Measurements from ENCODE around the gene UNC13D.
"Not testable (repeated sequence)": the region's sequence is repeated elsewhere in the genome, so short reads cannot be mapped to it uniquely, and the experiment has no call there.

The UNC13D gene

DNA sequence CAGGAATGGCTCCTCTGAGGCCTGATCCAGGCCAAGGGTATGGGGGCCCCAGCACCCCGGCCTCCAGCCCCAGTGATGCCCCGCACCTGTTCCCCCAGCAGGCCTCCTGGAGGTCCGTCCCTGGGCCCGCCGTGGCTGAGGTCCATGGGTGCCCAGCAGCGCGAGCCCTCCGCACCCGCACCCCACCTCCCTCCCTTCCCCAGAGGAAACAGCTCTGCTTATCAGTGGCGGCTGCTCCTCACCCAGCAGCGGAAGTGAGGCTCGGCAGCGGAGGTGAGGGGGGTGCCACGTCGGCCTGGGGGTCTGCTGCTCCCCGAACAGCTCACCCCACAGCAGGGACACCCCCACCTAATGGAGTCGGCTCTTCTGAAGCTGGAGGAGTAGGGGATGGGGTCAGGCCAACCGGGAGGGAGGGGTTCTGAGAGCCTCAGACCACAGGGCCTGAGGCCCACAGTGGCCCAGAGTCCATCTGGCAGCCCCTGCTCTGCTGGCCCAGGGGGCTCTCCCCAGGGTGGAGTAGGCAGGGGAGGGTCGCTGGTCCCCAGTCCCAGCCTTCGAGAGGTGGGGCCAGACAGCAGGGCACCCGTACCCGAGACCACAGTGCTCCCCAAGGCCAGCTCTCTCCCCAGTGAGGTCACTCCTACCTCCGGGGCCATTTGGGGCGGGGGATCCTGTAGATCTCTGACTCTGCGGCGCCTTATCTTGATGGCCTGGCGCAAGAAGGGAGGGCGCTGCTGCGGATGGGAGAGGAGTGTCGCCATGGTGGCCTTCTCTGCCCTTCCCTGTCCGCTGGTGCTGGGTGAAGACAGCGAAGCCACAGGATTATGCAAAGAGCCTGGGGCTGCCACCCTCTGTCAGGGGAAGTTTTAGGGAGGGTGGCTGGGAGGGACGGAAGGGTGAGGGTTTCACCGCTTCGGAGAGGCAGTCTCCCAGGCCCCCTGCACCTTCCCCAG lies at the start of gene UNC13D:
TSS of gene UNC13D (minus strand) at position 828 of the 953 bp plus-strand sequence. CDS start at position 761, 67 bp downstream.
- no peak for DNase-seq (ENCODE audit: low spot score)

DNA sequence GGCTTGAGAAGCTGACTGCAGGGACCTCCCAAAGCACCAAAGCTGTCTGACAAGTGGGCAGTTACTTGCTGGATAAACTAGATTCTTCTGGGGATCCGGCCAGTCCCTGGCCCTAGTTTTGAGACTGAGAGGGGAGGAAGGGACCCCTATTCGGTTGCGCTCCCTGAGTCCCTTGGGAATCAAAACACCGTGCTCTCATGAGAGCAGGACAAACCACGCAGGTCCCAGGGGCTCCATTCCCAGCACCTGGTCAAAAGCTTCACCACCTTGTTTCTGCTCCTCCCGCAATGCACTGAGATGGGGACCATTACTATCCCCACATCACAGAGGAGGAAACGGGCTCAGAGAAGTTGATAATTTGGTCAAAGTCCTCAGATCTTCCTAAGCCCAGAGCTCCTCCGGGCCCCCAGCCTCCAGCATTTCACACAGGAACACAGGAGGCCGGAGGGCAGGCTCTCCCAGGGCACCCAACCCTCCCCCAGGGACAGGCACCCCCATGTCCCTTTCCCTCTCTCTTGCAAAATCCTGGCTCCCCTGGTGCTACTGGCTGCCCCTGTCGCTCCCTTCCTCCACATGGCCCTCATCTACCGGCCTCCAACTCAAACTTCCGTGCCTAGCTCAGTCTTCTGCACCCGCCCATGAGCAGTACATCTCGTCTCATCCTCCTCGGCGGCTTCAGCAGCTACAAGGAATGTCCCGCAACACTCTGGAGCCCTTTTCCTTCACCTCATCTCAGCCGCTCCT lies 49.3 kb upstream of the UNC13D start:
- no peak for DNase-seq (ENCODE audit: low spot score)

DNA sequence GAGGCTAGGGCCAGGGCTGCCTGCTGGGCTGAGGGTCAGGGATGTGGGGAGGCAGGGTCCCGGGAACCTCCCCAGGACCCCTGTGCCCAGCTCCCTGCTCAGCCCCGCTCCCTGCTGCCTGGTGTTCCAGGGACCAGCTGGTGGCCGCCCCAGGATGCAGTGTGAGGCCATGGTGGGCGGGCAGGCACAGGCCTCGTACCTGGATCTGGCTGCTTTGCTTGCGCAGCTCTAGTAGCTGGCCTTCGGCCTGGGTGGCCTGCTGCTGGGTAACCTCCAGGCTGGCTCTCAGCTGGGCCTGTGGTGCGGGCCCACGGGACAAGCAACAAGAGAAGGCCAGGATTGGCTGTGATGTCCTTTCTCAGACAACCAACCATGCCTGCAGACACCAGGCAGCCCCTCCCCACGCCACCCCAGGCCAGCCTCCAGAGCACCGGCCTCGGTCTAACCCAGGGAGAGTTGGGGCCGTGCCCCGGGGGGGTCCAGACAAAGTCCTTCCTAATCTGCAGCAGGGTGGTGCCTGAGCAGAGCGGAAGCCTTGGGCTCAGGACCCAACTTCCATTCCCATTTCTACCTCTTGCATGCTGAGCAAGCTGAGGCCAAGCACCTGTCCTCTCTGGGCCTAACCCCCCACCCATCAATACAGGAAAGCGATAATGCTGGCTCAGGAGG lies 48.5 kb upstream of the UNC13D start:
- DNase-seq (ENCODE audit: low spot score), result no peak

DNA sequence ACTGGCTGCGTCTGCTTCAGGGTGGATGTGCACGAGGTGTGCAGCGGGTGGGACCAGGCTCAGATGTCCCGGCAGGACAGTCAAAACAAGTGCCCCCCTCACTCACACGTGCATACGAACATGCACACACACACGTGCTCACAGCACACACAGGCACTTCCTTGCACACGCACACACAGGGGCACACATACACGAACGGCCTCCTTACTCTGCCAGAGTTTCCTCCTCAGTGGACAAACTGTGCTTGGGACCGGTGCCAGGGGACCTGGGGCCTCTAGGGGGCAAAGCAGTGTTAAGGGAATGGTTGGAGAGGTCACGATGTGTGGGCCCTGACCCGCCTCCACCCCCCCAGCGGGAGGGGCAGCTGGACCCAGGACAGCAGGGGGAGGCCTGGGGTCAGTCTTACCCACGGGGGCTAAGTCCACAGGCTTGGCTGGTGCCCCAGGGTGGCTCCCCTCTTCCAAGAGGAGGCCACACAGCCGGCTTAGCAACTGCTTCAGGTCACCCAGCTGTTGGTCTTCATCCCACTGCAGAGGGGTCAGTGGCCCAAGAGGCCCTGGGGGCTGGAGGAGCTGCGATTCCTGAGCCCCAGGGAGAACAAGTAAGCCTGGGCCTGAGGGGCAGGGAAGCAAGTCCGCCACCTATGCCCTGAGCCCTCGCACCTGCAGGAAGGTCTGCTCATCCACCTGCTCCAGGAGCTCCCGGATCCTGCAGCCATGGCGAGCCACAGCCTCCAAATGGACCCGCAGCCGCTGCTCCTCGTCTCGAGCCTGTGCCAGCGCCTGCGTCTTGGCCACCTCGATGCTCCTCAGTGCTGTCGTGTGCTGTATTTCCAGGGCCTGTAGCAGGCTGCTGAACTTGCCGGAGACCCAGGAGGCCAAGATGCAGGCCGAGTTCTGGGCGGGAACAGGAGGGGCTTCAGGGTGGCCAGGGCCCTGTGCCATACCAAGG lies 47.7 kb upstream of the UNC13D start:
- no peak for DNase-seq (ENCODE audit: low spot score)

DNA sequence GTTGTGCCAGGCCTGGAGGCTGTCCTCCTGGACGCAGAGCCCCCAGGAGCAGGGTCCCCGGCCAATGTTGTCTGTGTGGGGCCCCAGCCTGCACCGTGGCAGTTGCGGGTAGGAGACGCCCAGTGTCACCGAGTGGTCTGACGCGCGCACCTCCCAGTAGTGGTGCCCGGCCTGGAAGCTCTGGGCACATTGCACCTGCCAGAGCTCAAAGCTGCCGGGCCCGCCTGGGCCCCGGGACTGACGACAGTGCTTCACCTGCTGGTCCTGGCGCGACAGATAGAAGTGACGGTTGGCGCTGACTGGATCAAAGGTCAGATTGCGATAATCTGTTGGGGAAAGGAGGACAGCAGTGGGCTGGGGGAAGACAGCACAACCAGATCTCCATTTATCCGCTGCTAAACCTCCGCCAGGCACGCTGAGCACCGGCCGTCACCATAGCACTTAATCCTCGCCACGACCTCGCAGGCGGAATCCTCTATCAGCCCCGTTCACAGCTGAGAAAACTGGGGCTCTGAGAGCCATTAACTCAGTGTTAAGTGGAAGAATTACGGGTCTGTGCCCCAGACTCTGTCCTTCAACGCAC lies 46.9 kb upstream of the UNC13D start:
- DNase-seq (ENCODE audit: low spot score), result no peak

DNA sequence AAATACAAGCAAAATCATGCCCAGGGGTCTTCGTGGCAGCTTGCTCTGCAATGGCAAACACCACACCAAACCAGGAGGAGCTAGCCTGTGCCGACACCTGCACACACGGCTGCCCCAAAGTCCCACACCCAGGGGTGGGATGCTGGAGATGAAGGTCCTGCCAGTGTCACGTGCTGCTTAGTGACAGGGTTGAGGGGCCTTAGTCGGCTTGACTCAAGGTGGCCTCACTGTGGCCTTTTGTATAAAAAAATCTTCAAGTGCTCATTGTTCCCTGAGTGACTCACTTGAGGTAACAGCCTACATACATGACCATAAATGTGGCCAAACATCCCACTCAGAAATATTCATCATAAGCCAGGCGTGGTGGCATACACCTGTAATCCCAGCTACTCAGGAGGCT lies 45.2 kb upstream of the UNC13D start:
- peak; percentile 31 for DNase-seq (ENCODE audit: low spot score)

DNA sequence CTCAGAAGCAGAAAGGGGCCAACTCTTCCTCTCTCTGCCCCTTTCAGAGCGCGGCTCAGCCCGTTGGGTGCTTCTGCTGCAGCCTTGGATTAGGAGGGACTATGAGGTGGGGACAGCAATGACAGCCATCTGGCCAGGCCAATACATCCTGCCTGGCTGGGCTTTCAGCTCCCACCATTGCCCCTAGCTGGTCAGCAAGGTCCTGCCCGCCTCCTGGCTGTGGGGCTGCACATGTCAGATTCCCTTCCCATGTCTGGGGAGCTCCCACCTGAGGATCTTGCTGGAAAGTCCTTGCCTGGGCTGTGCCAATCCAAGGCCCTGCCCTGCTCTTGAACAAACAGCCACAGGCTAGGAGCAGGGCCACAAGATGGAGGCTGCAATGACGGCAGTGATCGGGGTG lies 44.3 kb upstream of the UNC13D start:
- DNase-seq (ENCODE audit: low spot score), result no peak

DNA sequence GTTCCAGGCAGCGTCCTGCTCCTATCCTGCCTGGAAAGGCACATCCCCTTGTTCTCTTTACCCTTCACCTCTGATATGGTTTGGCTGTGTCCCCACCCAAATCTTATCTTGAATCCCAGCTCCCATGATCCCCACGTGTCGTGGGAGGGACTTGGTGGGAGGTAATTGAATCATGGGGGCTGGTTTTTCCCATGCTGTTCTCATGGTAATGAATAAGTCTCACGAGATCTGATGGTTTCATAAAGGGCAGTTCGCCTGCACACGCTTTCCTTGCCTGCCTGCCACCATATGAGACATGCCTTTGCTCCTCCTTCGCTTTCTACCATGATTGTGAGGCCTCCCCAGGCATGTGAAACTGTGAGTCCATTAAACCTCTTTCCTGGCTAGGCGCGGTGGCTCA lies 41.7 kb upstream of the UNC13D start:
- not testable (repeated sequence) for DNase-seq (ENCODE audit: low spot score)

DNA sequence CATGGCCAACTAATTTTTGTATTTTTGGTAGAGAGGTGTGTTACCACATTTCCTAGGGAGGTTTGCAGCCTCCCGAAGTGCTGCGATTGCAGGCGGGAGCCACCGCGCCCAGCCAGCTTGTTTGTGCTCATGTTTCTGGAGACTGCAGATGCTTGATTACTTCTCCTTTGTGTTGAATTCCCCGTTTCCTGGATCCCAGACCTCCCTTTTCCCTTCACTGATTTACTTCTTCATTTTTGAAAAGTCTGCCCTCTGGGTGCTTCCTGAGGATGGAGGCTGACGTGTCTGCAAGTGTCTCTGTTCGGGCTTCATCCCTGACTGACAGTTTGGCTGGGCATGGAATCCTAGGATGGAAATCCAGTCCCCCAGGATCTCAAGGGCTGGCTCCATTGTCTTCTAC lies 41.2 kb upstream of the UNC13D start:
- no peak for DNase-seq (ENCODE audit: low spot score)

DNA sequence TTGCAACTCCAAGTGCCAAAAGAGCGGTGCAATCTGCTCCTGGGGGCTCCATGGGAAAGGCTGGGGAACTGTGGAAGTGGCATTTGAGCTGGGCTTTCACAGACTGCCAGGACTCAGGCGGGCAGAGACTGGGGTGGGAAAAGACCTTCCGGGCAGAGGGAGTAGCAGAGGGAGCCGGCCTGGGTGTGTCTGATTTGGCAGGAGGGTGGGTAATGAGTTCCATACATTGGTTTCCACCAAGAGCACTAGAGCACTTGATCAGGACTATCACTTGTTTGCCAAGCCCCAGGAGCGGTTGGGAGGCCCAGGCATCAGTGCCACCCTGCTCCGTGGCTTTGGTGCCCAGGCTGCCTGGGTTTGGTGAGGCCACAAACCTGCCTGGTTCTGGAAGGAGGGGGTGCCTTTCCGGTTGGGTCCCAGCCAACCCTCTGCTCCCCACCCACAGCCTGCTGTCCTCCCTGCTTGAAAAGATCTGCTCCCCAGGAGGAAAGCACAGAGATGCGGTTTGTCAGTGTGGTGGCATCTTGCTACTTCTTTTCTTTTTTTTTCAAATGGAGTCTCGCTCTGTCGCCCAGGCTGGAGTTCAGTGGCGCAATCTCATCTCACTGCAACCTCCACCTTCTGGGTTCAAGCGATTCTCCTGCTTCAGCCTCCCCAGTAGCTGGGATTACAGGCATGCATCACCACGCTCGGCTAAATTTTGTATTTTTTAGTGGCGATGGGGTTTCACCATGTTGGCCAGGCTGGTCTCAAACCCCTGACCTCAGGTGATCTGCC lies 37.7 kb upstream of the UNC13D start:
- no peak for DNase-seq (ENCODE audit: low spot score)

DNA sequence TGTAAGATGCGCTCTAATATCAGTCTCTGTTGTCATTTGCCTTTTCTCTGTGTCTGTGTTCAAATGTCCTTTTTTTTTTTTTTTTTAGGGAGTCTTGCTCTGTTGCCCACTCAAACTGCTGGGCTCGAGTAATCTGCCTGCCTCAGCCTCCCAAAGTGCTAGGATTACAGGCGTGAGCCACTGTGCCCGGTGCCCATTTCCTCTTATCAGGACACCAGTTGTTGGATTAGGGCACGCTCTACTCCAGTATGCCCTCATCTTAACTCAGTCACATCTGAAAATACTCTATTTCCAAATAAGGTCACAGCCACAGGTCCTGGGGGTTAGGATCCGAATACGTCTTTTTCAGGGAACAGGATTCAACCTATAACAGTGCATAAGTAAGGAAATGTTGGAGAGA lies 36.1 kb upstream of the UNC13D start:
- no peak for DNase-seq (ENCODE audit: low spot score)

DNA sequence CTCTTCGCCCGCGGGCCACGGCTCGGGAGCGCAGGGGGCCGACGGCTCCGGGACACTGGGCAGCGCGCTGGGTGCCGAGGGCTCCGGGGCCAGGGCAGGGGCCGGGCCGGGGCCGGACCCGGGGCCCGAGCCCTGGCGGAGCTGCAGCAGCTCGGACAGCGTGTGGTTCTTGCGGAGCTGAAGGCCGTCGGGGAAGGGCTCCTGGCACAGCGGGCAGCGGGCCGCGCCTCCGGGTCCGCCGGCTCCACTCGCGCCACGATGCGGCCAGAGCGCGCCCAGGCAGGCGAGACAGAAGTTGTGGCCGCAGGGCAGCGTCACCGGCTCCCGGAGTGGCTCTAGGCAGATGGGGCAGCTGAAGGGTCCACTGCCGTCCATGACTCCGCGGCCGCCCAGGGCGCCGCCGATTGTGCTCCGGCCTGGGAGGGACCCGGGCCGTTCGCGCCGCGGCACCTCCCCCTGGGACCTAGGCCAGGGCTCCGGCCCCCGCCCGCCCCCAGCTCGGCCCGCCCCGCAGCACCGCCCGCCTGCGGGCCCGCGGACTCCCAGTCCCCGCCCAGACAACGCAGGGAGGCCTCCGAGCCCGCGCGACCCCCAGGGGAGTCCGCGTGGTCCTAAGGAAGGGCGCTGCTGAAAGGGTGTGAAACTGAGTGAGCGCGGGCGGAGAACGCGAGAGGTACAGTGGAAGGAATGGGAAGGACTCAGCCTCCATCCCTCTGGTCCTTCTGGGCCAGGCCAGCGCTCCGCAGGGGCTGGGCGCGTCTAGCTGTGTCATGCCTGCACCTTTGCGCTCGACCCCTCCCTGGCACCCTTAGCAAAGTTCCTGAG lies 34.2 kb upstream of the UNC13D start, which contains the start of gene TRIM47:
TSS of gene TRIM47 (minus strand) at position 408 of the 825 bp plus-strand sequence. CDS start at position 375, 33 bp downstream.
- DNase-seq (ENCODE audit: low spot score), result peak; percentile 75

DNA sequence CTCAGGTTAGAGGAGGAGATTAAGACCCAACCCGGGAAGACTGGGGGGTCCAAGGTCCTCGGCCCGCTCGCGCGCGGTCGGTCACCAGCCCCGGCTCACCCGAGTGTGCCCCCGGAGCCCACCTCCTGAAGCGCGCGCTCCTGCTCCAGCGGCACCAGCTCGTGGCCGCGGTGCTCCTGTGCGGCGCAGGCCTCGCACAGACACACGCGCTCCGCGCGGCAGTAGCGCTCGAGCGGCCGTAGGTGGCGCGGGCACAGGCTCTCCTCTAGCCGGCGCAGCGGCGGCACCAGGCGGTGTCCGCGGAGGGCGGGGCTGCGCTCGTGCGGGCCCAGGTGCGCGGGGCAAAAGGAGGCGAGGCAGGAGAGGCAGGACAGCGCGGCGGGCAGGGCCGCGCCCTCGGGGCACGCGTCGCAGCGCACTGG lies 33.6 kb upstream of the UNC13D start:
- peak; percentile 79 for DNase-seq (ENCODE audit: low spot score)

DNA sequence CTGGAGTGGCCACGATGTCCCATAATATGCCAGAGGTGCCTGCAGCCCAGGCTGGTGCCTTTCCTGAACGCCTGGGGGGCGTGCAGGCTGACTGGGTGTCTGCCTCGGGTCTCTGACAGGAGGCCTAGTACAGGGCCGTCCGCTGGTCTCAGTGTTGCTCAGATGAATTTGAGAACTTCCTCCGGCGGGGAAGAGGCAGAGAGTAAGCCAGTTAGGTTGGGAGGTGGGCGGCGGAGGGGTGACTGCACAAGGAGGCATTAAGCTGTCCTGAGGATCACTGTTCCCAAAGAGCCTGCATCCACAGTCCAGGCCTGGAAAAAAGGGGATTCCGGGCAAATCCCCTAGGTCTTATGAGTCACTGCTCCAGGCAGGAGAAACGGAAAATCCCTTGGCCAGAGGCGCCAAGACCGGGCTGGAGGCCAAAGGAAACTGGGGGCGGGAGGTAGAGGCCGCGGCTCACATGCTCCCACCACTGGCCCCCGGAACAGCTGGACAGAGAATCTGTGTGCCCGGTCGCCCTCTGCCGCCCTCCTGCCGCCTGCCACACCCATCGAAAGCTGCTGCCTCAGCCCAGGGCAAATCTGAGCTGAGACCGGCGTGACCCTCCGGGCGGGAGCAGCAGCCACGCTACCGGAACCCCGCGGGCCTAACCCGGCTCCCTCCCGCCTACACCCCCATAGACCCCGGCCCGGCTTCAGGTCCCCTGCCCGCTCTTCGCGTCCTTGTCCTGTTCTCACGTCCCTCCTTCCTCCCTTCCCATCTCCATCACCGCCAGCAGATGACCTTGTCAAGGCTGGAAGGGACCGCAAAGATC lies 32.9 kb upstream of the UNC13D start:
- peak; percentile 97 for DNase-seq (ENCODE audit: low spot score)

DNA sequence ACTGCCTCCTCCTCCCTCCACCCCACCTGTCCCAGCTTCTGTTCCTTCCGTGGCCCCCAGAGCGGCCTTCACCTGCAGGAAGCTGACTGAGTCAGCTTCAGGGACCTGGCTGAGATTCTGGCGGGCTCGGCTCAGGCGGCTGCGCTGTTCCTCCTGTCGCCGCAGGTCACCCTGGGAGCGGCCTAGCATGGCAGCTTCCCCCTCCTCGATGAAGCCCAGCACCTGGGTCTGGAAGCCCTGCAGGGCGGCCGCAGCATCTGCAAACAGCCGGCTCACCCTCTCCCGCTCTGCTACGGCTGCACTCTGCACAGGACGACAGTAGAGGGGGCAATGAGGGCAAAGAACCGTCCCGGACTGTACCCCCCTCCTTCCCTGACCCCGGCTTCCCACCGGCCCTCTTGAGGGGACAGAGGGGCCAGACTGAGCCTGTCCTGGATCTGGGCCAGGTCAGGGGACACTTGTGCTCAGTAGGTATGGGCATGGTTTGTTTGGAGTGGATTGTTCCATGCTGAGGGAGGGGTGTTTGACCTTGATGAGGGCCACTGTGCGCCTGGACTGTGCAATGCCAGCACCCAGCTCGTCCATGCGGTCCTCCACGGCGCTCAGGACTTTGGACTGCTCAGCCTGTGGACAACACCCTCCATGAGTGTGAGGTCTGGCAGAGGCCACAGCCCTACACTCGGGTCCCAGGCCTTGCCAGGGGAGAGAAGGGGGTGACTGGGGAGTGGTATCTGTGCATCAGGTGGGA lies 32.2 kb upstream of the UNC13D start:
- DNase-seq (ENCODE audit: low spot score), result peak; percentile 96

DNA sequence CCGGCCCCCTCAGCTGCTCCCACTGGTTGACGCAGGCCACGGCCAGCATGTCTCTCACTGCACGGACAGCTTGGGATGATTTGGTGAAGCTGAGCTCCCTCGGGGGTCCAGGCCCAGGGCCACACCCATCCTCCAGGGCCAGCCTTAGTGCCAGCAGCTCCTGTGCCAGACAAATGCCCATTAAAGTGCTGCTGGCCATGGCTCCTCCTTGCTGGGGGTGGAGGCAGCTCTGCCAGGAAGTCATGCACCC lies 31.7 kb upstream of the UNC13D start:
- no peak for DNase-seq (ENCODE audit: low spot score)

DNA sequence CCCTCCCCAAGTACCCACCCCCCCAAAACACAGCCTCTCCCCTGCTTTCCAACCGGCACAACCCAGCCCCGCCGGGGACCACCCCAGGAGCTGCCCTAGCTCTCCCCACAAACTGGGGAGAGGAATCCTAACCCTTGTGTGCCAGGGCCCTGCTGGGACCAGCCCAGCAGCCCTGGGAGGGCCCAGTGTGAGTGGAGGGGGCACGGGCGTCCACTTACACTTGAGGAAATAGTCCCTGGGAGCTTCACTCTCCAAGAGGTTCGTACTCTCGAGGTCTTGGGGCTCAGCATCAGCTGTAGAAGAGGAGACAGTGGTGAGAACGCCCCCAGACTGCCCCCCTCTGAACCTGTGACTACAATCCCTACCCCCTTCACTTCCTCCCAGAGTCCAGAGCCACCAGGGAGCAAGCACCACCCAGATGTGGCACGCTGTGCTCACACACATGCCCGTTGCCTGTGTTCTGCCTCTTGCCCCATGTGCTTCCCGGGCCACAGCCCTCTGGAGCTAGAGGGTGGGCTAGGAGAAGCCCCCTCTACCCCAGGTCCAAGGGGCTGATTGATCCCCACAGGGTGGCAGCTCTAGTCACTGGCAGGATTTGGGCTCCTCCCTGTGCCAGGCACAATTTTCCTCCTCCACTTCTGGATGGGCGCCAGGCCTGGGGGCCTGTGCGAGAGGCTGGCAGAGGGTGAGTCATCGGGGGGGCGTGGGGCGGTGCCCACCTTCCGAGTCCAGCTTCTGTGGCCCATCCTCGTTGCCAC lies 31.2 kb upstream of the UNC13D start:
- DNase-seq (ENCODE audit: low spot score), result no peak

All from kidney tubule cell (primary cell).